ENCODE measurements around the gene LY6G6F.

The LY6G6F gene

GRCh38 chr6:31676904-31677303, 29.8 kb upstream of the LY6G6F start:
- Histone ChIP-seq H3K9ac (ENCODE audit: low read length) (no peak overlapping the region), H3K4me1 (ENCODE audit: low read length) (no peaks in the 10 kb centered on the region; the same call in 1 of the 2 replicates), H3K27ac (ENCODE audit: low read length) (no peak overlapping the region), H3K36me3 (replicated peaks; ENCODE audit: insufficient read depth, low read length) (no peaks in the 10 kb centered on the region), H3K9me2 (replicated peaks; ENCODE audit: insufficient read depth, low read length) (no peaks in the 10 kb centered on the region), H3K4me2 (ENCODE audit: low read depth, low read length) (no peak overlapping the region), H4K20me1 (ENCODE audit: insufficient read depth, low read length) (no peaks in the 10 kb centered on the region), H2AFZ (ENCODE audit: low read length) (no peak overlapping the region), H3K9me3 (replicated peaks; ENCODE audit: insufficient read depth, low read length) (no peaks in the 10 kb centered on the region), H3K4me3 (ENCODE audit: low read length) (no peak overlapping the region), H3K79me2 (ENCODE audit: low read length) (no peaks in the 10 kb centered on the region), H3K27me3 (replicated peaks; ENCODE audit: insufficient read depth, low read length) (no peaks in the 10 kb centered on the region), H3F3A (ENCODE audit: insufficient read depth, low read length) (peaks cover 5% of the 10 kb centered on the region; the same call in 1 of the 2 replicates)
- no peak for DNase-seq
- TF ChIP-seq EZH2phosphoT487 (IDR thresholded peaks at IDR 0.05; ENCODE audit: low read length), result no peak
- TF ChIP-seq EZH2 (optimal IDR thresholded peaks at IDR 0.05; ENCODE audit: low read depth, low read length), result no peak
- TF ChIP-seq CTCF (IDR thresholded peaks at IDR 0.05; ENCODE audit: low read length), result no peak

GRCh38 chr6:31677955-31678354, 28.7 kb upstream of the LY6G6F start:
- no peak for DNase-seq
- Histone ChIP-seq H3K9ac (ENCODE audit: low read length) (no peak overlapping the region), H3K36me3 (replicated peaks; ENCODE audit: insufficient read depth, low read length) (no peaks in the 10 kb centered on the region), H4K20me1 (ENCODE audit: insufficient read depth, low read length) (no peaks in the 10 kb centered on the region), H3K4me1 (ENCODE audit: low read length) (no peaks in the 10 kb centered on the region; the same call in 1 of the 2 replicates), H2AFZ (ENCODE audit: low read length) (no peak overlapping the region), H3K9me2 (replicated peaks; ENCODE audit: insufficient read depth, low read length) (no peaks in the 10 kb centered on the region), H3K27me3 (replicated peaks; ENCODE audit: insufficient read depth, low read length) (no peaks in the 10 kb centered on the region), H3K9me3 (replicated peaks; ENCODE audit: insufficient read depth, low read length) (no peaks in the 10 kb centered on the region), H3K27ac (ENCODE audit: low read length) (no peak overlapping the region), H3K79me2 (ENCODE audit: low read length) (no peaks in the 10 kb centered on the region), H3F3A (ENCODE audit: insufficient read depth, low read length) (peaks cover 5% of the 10 kb centered on the region; the same call in 1 of the 2 replicates), H3K4me2 (ENCODE audit: low read depth, low read length) (no peak overlapping the region), H3K4me3 (ENCODE audit: low read length) (no peak overlapping the region)
- TF ChIP-seq EZH2phosphoT487 (IDR thresholded peaks at IDR 0.05; ENCODE audit: low read length) (no peak), CTCF (IDR thresholded peaks at IDR 0.05; ENCODE audit: low read length) (no peak), EZH2 (optimal IDR thresholded peaks at IDR 0.05; ENCODE audit: low read depth, low read length) (no peak)

- H3K36me3 ChIP-seq (replicated peaks; ENCODE audit: insufficient read depth, low read length), result no peaks in the 10 kb centered on the region
- no peak for TF ChIP-seq EZH2 (optimal IDR thresholded peaks at IDR 0.05; ENCODE audit: low read depth, low read length)
- TF ChIP-seq EZH2phosphoT487 (IDR thresholded peaks at IDR 0.05; ENCODE audit: low read length), result no peak
- TF ChIP-seq CTCF (IDR thresholded peaks at IDR 0.05; ENCODE audit: low read length), result peak; percentile 64
- no peaks in the 10 kb centered on the region; the same call in 1 of the 2 replicates for H3K4me1 ChIP-seq (ENCODE audit: low read length)
- H3K4me2 ChIP-seq (ENCODE audit: low read depth, low read length), result peak within 1 kb of the TSS; percentile 93
- H3F3A ChIP-seq (ENCODE audit: insufficient read depth, low read length), result peaks cover 5% of the 10 kb centered on the region; the same call in 1 of the 2 replicates
- H3K9ac ChIP-seq (ENCODE audit: low read length), result peak within 1 kb of the TSS; percentile 58; the same call in 1 of the 2 replicates
- peak; percentile 65 for DNase-seq
- peak within 1 kb of the TSS; percentile 94 for H2AFZ ChIP-seq (ENCODE audit: low read length)
- no peaks in the 10 kb centered on the region for H3K9me3 ChIP-seq (replicated peaks; ENCODE audit: insufficient read depth, low read length)
- H3K9me2 ChIP-seq (replicated peaks; ENCODE audit: insufficient read depth, low read length), result no peaks in the 10 kb centered on the region
- peak within 1 kb of the TSS; percentile 63 for H3K4me3 ChIP-seq (ENCODE audit: low read length)
- H3K27me3 ChIP-seq (replicated peaks; ENCODE audit: insufficient read depth, low read length), result no peaks in the 10 kb centered on the region
- no peaks in the 10 kb centered on the region for H3K79me2 ChIP-seq (ENCODE audit: low read length)
- no peak within 1 kb of the TSS for H3K27ac ChIP-seq (ENCODE audit: low read length)
- no peaks in the 10 kb centered on the region for H4K20me1 ChIP-seq (ENCODE audit: insufficient read depth, low read length)
These were observed 26.2 kb upstream of the LY6G6F start, which contains the start of gene LY6G5C for GRCh38 chr6:31680226-31681134. Gene LY6G5C, minus strand, starts transcription at chr6:31681067. Its CDS starts 694 bp downstream, at chr6:31680373.

Measured in MM.1S (cell line).